ENCODE results near the gene HESX1. TPM values are rescaled to one million over a fixed set of nuclear protein-coding genes. Genes with fewer than 3 reads are reported as not detected.

HESX1 gene
- total RNA-seq, 1 donor from 2014 or later = 0.34 TPM

Other genes starting within 250 kb of the HESX1 start
- 0.17 and 0.33 TPM in 2 replicates for gene SPATA12, start 139.3 kb downstream of the HESX1 start, total RNA-seq
- 0.51 and 0.65 TPM in 2 replicates for gene IL17RD, start 34.6 kb downstream of the HESX1 start, total RNA-seq
- 39.3 and 58.9 TPM in 2 replicates for gene APPL1, start 27.8 kb upstream of the HESX1 start, total RNA-seq
- gene ASB14, start 92.7 kb upstream of the HESX1 start, total RNA-seq = not detected in 2 replicates

Data from dermis blood vessel endothelial cell (primary cell).